ENCODE results near the gene MCM7.

- TF ChIP-seq CTCF (IDR thresholded peaks at IDR 0.05), result no peak
- TF ChIP-seq POLR2A (IDR thresholded peaks at IDR 0.05), result no peak
Measured at GRCh38 chr7:100122067-100122466, 20.9 kb upstream of the MCM7 start.

Measured in sigmoid colon (tissue), 3 donors.